SIG-M5 treated with dmso at 0.1 percent for 504 hours (cell line): Measurements from ENCODE around the gene EFCAB12.

ENCODE experiments used
- DNase-seq: peaks from one replicate; lab custom pipeline; 2025; ENCODE audit not compliant: unreplicated experiment; lab: John Stamatoyannopoulos, UW

The EFCAB12 gene

DNA sequence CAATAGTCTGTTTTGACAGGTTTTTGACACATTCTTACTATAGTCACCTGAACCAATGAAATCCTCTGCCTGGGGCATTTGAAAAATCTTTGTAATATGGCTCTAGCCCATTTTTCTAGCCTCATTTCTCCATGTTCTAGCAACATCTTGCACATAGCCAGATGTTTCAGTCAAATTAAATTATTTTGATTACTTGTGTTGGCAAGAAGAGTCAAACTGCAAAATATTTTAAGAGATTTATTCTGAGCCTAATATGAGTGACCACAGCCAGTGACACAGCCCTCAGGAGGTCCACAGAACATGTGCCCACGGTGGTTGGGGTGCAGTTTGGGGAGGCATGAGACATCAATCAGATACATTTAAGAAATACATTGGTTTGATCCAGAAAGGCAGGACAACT lies 18.5 kb upstream of the EFCAB12 start:
- DNase-seq: no peak

DNA sequence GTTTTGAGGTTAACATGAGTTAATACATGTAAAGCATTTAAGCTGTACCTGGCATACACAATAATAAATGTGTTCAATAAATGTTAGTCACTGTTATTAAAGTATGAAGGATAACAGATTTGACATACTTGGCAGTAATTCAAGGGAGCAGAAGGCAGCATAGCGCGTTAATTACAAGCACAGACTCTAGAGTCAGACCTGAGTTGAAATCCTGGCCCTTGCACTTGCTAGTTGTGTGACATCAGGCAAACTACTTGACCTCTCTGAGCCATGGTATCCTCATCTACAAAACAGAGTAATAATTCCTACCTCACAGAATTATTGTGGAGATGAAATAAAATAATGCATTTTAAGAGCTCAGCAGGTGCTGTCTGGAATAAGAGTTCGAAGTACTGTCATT lies 17.0 kb upstream of the EFCAB12 start:
- DNase-seq: no peak

DNA sequence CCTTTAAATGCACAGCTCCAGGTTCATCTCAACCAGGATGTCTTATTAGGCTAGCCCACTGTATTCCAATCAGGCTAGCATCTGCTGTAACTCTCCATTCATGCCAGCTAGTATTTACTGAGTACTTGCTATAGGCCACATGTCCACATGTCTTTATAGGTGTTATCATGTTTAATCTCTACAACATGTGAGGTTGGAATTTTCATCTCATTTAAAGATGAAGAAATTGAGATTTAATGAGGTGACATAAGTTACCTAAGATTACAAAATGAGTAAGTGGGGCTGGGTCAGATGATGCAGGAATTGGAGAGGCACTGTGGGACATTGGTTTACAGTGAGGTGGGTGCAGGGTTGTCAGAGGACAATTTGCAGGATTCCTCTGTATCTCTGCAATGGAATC lies 14.5 kb upstream of the EFCAB12 start:
- DNase-seq: no peak

DNA sequence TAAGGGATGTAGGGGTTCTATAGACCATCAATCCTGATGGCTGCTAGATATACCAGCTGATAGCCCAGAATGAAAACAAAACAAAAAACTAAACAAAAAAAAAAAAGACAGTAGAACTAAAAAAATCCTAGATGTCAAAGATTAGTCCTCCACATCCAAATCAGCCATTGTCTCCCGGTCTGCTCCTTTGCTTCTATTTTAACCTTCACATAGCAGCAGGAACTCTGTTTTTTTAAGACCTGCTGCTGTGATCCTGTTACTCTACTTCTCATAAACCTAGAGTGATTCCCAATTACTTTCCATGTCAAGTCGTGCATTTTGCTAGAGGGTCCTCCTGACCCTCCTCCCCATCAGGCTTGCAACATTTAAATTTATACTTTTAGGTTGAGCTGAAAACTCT lies 14.1 kb upstream of the EFCAB12 start:
- DNase-seq: no peak

DNA sequence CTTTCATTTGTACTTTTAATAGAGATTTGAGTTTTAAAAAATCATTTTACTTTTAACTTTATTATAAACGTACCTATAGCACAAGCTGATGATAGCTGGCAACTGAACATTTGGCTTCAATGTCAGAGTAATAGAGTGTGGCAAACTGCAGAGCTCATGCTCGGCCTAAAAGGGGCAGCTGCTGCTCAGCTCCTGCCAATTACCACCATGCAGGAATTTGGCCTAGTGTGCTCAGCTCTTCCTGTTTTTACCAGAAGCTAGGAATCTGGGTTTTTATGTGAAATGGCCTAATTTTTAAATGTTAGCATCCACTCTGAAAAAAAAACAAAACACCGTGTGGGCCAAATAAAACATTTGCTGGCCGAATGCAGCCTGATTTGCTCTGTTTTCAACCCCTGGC lies 13.3 kb upstream of the EFCAB12 start:
- no peak for DNase-seq

DNA sequence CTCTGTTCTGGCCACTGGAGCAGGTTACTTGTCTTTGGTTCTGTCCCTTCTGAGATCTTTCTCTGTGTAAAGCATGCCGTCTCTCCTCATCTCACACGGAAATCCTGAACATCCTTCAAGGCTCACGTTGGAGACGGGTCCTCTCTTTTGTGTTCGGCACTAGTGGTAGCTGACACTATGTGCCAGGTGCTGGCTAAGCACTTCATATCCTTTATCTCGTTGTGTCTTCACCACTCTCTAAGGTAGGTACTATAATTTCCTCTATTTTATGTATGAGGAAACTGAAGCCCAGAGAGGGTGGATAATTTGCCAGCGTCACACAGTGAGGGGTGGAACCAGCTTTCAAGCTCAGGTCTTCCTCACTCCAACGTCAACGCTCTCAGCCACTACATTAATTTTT lies 12.8 kb upstream of the EFCAB12 start:
- DNase-seq: no peak

DNA sequence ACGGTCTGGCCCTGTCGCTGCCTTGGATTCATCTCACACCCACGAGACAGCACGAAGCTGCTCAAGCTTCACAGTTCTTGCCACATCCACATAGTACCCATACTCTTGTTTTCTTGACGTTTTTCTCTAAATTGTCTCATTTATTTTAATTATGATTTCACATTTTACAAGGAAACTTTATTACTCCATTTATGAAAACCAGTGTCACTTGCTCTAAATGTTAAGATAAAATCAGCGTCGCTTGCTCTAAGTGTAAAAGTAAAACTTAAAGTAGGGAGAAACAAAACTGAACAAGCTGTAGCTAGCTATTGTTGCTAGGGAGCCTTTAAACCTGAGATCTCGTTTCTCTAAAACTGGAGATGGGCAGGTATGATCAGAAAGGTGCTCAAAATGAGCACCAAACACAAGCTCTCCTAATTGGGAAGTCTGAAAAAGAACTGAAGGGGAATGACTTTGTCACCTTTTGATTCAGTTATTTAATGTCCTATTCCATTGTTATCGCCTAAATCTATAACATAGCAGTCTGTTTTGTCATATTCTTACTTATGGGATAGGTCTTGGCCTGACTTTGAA lies 12.3 kb upstream of the EFCAB12 start:
- DNase-seq: no peak

DNA sequence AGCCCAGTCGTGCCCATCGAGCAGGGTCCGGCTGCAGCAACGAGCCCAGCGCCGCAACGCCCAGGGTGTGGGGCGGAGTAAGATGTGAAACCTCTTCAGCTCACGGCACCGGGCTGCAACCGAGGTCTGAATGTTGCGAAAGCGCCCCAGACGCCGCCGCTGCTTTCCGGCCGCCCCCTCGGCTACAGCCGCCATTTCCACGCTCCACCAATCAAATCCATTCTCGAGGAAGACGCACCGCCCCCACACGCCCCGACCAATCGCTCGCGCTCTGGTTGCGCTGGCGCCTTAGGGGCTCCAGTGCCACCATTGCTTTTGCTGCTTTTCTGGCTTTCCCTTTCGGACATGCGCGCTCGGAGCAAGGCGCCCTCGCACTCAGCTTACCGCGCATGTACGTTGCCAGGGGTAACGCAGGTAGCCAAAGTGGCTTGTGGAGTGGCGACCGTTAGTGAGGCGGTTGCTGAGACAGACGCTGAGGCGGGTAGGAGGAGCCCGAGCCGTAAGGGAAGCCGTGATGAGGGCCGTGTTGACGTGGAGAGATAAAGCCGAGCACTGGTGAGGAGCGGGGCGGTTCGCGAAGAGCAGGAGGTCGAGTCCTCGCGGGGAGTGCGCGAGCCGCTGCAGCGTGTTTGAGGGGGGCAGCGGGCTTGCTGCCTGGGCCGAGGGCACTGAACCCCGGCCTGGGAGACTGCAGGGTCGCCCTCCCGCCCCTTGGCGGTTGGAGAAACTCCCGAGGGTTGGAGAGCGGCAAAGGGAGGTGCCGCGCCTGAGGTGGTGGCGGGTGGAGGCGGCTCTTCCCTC lies 11.6 kb upstream of the EFCAB12 start, which contains the start of the genes IFT122 and MBD4:
Gene IFT122 (plus strand): TSS at position 408 of the 801 bp plus-strand sequence. CDS start 107 bp downstream, at position 515.
Gene MBD4 (minus strand): TSS at position 132 of the 801 bp plus-strand sequence. CDS start 115 bp downstream, at position 17.
- peak; percentile 100 for DNase-seq

DNA sequence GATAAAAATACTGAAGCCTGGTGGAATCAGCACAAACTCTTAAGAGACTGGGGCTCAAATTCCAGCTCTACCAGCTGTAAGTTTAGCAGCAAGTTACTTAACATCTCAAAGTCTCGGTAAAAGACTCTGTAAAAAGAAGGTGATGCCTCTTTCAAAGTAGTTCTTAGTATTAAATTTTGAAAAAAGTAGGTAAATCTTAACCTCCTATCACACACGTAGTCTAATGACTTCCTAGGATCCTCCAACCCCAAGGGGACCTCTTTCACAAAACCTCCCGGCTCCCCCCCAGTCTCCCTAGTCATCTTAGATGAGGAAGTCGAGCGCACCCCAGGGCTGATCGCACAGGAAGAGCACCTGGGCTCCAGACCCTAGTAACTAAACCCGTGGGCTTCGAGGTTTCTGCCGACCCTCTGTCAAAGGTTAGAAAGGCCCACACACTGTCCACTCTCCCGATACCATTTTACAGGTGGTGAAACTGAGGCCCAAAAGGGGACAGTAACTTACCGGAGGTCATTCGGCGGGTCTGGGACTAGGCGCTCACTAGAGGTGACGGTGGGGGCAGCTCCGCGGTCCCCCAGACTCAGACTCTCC lies 10.9 kb upstream of the EFCAB12 start:
- peak; percentile 78 for DNase-seq

DNA sequence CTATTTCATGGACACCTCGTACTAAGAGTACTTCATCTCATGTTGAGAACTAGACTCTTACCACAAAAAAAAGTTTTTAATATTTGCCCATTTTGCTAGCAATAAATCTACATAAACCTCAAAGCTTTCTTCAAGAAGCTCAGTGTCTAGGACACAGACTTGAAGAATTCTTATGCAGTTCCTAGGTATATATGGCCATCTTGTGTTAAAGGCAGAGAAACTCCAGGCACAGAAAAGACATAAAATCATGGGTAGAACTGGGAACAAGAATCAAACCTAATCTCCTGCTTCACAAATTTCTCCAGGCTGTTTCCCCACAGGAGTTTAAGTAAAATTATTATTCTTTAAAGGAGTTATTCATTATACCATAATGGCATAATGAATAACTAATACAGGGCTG lies 6.9 kb upstream of the EFCAB12 start:
- no peak for DNase-seq

DNA sequence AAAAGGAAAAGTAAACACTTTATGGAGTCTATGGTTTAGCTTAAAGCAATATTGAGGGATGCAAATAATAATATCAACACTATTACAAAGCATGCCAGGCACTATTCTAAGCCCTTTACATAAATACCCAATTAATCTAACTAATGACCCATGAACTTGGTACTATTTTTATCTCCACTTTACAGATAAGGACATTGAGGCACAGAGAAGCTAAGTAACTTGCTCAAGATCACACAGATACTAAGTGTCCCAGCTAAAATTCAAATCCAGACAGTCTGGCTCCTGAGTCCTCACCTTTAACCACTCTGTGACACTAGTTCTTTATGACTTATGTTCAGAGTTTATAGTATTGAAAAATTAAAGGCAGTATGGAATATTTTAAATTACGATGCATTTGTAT lies 5.7 kb upstream of the EFCAB12 start:
- no peak for DNase-seq

DNA sequence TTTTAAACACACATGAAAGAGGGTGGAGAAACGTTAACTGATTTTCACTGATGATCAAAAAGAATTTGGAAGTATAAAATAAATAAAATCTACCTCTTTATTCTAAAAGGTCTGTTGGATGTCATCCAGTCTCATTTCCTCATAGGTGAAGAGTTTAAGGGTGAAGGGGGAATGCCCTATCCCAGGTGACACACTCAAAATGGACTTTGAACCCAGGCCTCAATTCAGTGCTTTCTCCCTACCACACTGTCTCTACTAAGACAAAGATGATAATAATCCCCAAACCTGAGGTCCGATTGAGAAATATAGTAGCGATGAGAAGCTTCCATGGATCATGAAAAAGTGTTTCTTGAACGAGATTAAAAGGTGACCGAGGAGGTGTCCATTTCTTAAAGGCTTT lies 5.1 kb upstream of the EFCAB12 start:
- DNase-seq: no peak

DNA sequence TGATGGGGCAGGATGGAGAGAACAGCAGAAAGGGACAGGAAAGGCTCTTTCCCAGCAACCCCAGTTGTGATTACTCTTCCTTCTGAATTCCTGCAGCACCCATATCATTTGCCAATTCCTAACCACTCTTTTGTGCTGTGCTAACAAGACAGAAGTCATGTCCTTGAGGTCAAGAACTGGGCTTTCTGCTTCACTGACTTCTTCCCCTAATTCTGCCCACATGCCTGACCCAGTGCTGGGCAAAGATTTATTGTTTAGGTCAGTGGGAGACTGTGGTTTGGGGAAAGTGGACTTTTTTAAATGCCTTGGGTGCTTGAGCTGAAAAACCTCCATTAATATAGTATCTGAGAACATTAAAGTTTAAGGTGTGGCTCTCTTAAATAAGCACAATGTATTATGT lies 4.2 kb upstream of the EFCAB12 start:
- no peak for DNase-seq

DNA sequence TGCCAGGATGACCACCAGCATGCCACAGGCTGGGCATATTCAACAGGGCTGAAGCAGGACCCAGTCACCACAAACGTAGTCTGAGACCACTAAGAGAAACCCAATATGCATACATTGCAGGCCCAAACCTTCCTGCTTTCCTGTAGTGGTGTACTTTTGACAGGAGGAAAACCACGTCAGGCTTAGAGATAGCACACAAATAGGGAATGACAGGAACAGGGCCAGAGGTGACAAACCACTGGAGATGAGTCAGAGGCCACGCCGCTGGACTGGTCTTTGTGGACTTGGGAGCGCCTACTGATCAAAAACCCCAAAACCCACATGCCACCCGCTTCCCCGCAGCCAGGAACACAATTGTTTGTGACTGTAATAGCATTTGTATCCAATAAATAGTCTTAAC lies 3.6 kb upstream of the EFCAB12 start:
- no peak for DNase-seq

DNA sequence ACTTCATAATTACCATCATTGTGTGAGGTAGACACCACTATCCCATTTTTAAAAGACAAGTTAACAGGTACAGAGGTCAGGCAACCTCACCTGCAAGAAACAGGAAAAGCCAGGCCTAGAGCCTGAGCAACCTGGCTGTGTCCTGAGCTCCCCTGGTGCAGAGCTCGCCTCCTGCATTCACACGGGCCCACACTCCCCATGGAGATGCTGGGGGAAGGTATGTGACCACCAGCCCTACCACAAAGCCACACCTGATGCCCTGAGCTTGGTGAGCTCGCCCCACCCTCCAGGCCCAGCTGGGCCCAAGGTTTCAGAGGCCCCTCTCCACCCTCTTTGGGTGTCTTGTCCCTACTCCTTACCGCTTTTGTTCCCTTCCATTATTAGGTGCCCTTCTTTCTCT lies 1.2 kb upstream of the EFCAB12 start:
- no peak for DNase-seq

DNA sequence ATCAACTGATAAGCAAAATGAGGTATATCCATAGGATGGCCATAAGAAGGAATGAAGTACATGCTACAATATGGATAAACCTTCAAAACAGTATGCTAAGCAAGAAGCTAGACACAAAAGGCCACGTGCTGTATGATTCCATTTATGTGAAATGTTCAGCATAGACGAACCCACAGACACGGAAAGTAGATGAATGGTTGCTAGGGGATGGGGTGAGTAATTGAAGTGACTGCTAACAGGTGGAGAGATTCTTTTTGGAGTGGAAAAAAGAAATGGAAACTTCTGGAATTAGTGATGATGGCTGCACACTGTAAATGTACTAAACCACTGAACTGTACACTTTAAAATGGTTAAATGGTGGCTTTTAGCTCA lies 630 bp upstream of the EFCAB12 start:
- no peak for DNase-seq

DNA sequence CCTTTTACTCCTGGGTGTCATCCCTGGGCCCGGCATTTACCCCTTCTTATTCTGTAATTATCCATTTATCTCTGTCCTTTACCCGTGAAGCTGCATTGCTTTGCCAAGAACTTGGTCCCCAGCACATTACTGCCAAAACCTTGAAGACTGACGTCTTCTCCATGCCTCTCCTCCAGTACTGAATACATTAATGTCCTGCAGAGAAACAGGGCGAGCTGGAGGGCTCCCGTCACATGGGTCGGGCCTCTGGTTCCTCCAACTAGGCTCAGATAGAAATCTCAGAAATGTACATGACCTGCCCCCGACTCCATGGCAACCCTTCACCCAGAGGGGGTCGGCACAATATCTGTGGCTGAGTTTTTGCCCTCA lies 445 bp downstream of the EFCAB12 start:
- no peak for DNase-seq

DNA sequence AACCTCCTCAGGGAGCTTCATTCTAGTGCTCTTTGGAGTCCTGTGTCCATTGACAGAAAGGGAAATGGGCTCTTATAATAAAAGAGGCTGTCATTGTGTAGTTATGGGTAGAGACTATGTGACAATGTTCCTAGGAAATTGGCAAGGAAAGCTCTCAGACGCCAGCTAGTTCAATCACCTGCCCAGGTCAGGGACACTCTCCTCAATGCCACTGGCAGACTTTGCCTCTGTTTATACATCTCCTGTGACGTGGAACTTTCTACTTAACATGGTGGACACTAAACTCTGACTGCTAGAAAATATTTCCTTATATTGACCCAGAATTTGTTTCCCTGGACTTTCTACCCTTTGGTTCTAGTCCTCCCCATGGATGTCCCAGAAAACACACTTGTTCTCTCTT lies 2.8 kb downstream of the EFCAB12 start:
- DNase-seq: no peak

DNA sequence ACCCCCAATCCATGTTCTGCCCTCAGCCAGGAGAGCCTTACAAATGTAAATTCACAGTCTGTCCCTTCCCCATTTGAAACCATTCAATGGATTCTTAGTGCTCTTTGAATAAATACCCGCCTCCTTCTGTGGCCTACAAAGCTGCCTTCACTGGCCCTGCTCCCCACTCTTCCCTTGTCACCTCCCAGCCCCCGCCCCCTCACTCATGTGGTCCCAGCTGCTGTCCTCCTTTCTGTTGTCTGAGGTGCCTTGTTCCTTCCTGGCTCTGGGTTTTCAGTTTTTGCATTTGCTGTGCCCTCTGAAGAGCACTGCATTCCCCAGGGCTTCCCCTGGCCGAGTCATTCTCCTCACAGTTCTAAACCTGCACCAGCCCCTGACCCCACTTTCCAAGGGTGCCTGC lies 3.2 kb downstream of the EFCAB12 start:
- no peak for DNase-seq

DNA sequence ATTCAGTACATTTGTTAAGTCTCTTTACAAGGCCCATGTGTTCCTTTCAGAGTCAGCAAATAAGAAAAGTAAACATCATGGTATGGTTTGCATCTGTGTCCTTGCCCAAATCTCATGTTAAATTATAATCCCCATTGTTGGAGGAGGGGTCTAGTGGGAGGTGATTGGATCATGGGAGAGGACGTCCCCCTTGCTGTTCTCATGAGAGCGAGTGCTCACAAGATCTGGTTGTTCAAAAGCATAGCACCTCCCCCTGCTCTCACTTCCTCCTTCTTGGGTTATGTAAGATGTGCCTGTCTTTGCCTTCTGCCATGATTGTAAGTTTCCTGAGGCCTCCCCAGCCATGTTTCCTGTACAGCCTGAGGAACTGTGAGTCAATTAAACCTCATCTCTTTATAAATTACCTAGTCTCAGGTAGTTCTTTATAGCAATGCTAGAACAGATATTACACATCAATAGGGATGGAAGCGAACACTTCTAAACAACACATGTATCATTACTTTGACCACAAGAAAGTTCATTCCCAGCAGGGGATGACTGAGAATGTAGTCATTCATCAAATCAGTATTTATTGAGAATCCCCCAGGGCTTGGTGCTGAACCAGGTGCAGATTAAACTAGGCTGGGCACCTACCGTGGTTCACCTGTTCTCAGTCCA lies 4.1 kb downstream of the EFCAB12 start:
- DNase-seq: peak; percentile 90

DNA sequence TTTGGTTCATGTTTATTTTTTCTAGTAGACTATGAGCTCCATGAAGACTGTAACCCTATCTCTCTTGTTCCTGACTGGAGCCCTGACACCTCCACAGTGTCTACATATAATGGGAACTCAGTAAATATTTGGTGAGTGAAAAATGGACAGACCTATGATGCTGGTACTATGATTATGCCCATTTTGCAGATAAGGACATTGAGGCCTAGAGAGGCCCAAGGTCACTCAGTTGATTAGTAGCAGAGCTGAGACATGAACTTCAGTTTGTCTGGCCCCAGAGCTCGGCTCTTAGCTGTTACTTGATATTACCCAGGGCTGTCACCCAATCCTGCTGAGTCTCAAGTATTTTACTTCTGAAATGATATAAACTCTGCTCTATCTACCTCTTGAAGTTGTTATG lies 5.5 kb downstream of the EFCAB12 start:
- no peak for DNase-seq
